Karpas-422 (cell line): ENCODE data around the gene TNFRSF9. TPM values are rescaled to one million over a fixed set of nuclear protein-coding genes. Genes with fewer than 3 reads are reported as not detected.
"Not testable (repeated sequence)": the region's sequence is repeated elsewhere in the genome, so short reads cannot be mapped to it uniquely, and the experiment has no call there.

Source experiments
- DNase-seq: peaks from one replicate; pipeline ENCODE4 v3.0.0-alpha.2; 2015
- H2AFZ ChIP-seq: fragments of 200-600 bp; sonication (generic); 2 replicates; pipeline ENCODE4 v1.6.1; 2014; ENCODE audit warnings: antibody characterized with exemption, low read length, mixed read lengths
- H3K27ac ChIP-seq: fragments of 200-600 bp; sonication (generic); 2 replicates; pipeline ENCODE4 v1.5.1; 2014; ENCODE audit warnings: mild to moderate bottlenecking, low read length, moderate library complexity
- H3K27me3 ChIP-seq: fragments of 200-600 bp; sonication (generic); 2 replicates; pipeline ENCODE4 v1.6.1; 2014; ENCODE audit warnings: low read length, mixed read lengths
- H3K36me3 ChIP-seq: fragments of 200-600 bp; sonication (generic); 2 replicates; pipeline ENCODE4 v1.6.1; 2014; ENCODE audit warnings: low read length, mixed read lengths; ENCODE audit not compliant: insufficient read depth
- H3K4me1 ChIP-seq: fragments of 200-600 bp; sonication (generic); 2 replicates; pipeline ENCODE4 v1.6.1; 2014; ENCODE audit warnings: mild to moderate bottlenecking, low read length, mixed read lengths
- H3K4me2 ChIP-seq: fragments of 200-600 bp; sonication (generic); 2 replicates; pipeline ENCODE4 v1.6.1; 2014; ENCODE audit warnings: low read length, low read depth, mild to moderate bottlenecking; ENCODE audit not compliant: poor library complexity, severe bottlenecking
- H3K4me3 ChIP-seq: fragments of 200-600 bp; sonication (generic); 2 replicates; pipeline ENCODE4 v1.5.1; 2014; ENCODE audit warnings: mild to moderate bottlenecking, antibody characterized with exemption, low read length, mixed read lengths
- H3K79me2 ChIP-seq: fragments of 200-600 bp; sonication (generic); 2 replicates; pipeline ENCODE4 v1.6.1; 2014; ENCODE audit warnings: mild to moderate bottlenecking, low read length, mixed read lengths
- H3K9ac ChIP-seq: fragments of 200-600 bp; sonication (generic); 2 replicates; pipeline ENCODE4 v1.6.0; 2014; ENCODE audit warnings: low read length
- H3K9me2 ChIP-seq: fragments of 200-600 bp; sonication (generic), shearing (Covaris generic); replicated peaks from 2 replicates; pipeline ENCODE4 v1.6.0; 2014; ENCODE audit warnings: mild to moderate bottlenecking, low read length, moderate library complexity; ENCODE audit not compliant: insufficient read depth
- H3K9me3 ChIP-seq: fragments of 300-700, 200-600 bp; sonication (generic); 2 replicates; pipeline ENCODE4 v1.6.1; 2014; ENCODE audit warnings: low read length, mixed read lengths
- H4K20me1 ChIP-seq: fragments of 200-600 bp; sonication (generic); 2 replicates; pipeline ENCODE4 v1.6.1; 2014; ENCODE audit warnings: mild to moderate bottlenecking, antibody characterized with exemption, low read length, low read depth; ENCODE audit not compliant: insufficient read depth
- total RNA-seq: library from RNA; depleted of rRNA; stranded (reverse); fragments of >200 nt; shearing (Covaris generic); gene quantifications from 2 replicates; pipeline ENCODE4 v1.2.3, GENCODE V29; 2014; ENCODE audit warnings: low replicate concordance

The TNFRSF9 gene
- total RNA-seq, 1 experiment from 2014 or later: not detected

GRCh38 chr1:7956218-7957032 is 15.8 kb upstream of the TNFRSF9 start:
- Histone ChIP-seq H3K27ac (no peak overlapping the region), H2AFZ (peak overlapping the region; percentile 38; the same call in 1 of the 2 replicates)

DNA sequence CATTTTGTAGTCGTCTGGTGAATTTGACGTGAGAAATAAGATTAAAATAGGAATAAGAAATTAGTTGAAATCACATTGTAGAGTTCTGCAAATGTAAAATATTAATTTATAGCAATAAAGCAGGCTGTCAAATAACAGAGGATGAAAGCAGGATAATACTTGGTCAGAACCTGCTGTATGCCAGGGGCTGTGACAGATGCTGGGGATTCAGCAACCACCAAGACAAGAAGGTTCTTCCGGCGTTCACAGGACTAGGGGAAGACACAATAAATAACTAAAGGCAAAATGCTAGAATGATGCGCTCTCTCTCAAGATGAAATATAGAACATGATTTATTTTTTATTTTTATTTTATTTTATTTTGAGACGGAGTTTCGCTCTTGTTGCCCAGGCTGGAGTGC is 14.0 kb upstream of the TNFRSF9 start:
- Histone ChIP-seq H4K20me1 (no peaks in the 10 kb centered on the region), H3K4me3 (peak overlapping the region; percentile 84), H3K9ac (peak overlapping the region; percentile 97), H3K9me2 (no peaks in the 10 kb centered on the region), H3K79me2 (0 out of 2 replicates have a peak, but pooled peaks cover 6% of the 10 kb centered on the region), H2AFZ (peak overlapping the region; percentile 95), H3K36me3 (no peaks in the 10 kb centered on the region), H3K27me3 (no peaks in the 10 kb centered on the region), H3K9me3 (no peaks in the 10 kb centered on the region), H3K4me1 (peaks cover 7% of the 10 kb centered on the region), H3K27ac (peak overlapping the region; percentile 46; the same call in 1 of the 2 replicates), H3K4me2 (peak overlapping the region; percentile 95)
- DNase-seq: peak; percentile 54

More at GRCh38 chr1:7956218-7957032, 15.8 kb upstream of the TNFRSF9 start:
- Histone ChIP-seq H3K36me3 (no peaks in the 10 kb centered on the region), H4K20me1 (no peaks in the 10 kb centered on the region), H3K4me1 (peaks cover 14% of the 10 kb centered on the region), H3K27me3 (no peaks in the 10 kb centered on the region), H3K9me3 (no peaks in the 10 kb centered on the region), H3K9ac (no peak overlapping the region), H3K79me2 (peaks cover 18% of the 10 kb centered on the region), H3K9me2 (no peaks in the 10 kb centered on the region), H3K4me3 (no peak overlapping the region), H3K4me2 (no peak overlapping the region)
- DNase-seq: no peak

GRCh38 chr1:7953850-7954609 is 13.4 kb upstream of the TNFRSF9 start:
- peak overlapping the region; percentile 97 for H3K9ac ChIP-seq
- H3K4me2 ChIP-seq: peak overlapping the region; percentile 95
- H3K9me2 ChIP-seq: no peaks in the 10 kb centered on the region
- peak; percentile 96 for DNase-seq
- H2AFZ ChIP-seq: peak overlapping the region; percentile 95
- no peaks in the 10 kb centered on the region for H4K20me1 ChIP-seq
- no peaks in the 10 kb centered on the region for H3K36me3 ChIP-seq
- H3K9me3 ChIP-seq: no peaks in the 10 kb centered on the region
- peak overlapping the region; percentile 50; the same call in 1 of the 2 replicates for H3K27ac ChIP-seq
- H3K4me1 ChIP-seq: peaks cover 7% of the 10 kb centered on the region
- H3K4me3 ChIP-seq: peak overlapping the region; percentile 84
- 0 out of 2 replicates have a peak, but pooled peaks cover 6% of the 10 kb centered on the region for H3K79me2 ChIP-seq
- H3K27me3 ChIP-seq: no peaks in the 10 kb centered on the region

- not testable (repeated sequence) for H3K27me3 ChIP-seq, H3K4me2 ChIP-seq, H3K9ac ChIP-seq, H3K9me3 ChIP-seq, H3K36me3 ChIP-seq, H2AFZ ChIP-seq, H3K27ac ChIP-seq, H3K4me3 ChIP-seq, H3K4me1 ChIP-seq, H3K79me2 ChIP-seq, H4K20me1 ChIP-seq, H3K9me2 ChIP-seq, DNase-seq
These were observed 12.2 kb upstream of the TNFRSF9 start for GRCh38 chr1:7952791-7953190.

- Histone ChIP-seq H2AFZ (no peak overlapping the region), H3K4me3 (no peak overlapping the region), H3K9me3 (no peaks in the 10 kb centered on the region), H4K20me1 (no peaks in the 10 kb centered on the region), H3K36me3 (no peaks in the 10 kb centered on the region), H3K79me2 (no peaks in the 10 kb centered on the region), H3K9ac (no peak overlapping the region), H3K27me3 (no peaks in the 10 kb centered on the region), H3K4me2 (no peak overlapping the region), H3K4me1 (peaks cover 4% of the 10 kb centered on the region; the same call in 1 of the 2 replicates), H3K9me2 (no peaks in the 10 kb centered on the region), H3K27ac (no peak overlapping the region)
- no peak for DNase-seq
These were observed 8.3 kb upstream of the TNFRSF9 start for GRCh38 chr1:7948960-7949359.

DNA sequence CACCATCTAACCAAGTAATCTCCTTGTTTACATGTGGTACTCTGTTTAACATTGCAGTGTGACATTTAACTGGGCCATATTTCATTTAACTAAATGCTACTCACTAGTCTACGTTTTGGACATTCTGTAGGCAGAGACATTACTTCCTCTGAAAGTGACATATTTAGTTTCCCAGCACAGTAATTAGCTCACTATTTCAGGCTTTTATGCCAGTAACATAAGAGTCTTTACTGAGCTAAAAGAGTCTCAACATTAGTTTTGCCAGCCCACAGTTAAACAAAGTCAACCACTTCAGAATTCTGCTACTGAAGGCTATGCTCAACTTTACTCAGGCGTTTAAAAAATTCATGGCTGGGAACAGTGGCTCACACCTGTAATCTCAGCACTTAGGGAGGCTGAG is 2.6 kb upstream of the TNFRSF9 start:
- Histone ChIP-seq H3K9ac (no peak overlapping the region), H3K4me1 (no peaks in the 10 kb centered on the region), H3K4me2 (no peak overlapping the region), H3K79me2 (no peaks in the 10 kb centered on the region), H3K27ac (no peak overlapping the region), H3K4me3 (no peak overlapping the region), H3K36me3 (no peaks in the 10 kb centered on the region), H2AFZ (peak overlapping the region; percentile 36; the same call in 1 of the 2 replicates), H4K20me1 (no peaks in the 10 kb centered on the region), H3K9me3 (no peaks in the 10 kb centered on the region), H3K9me2 (no peaks in the 10 kb centered on the region), H3K27me3 (no peaks in the 10 kb centered on the region)
- no peak for DNase-seq

DNA sequence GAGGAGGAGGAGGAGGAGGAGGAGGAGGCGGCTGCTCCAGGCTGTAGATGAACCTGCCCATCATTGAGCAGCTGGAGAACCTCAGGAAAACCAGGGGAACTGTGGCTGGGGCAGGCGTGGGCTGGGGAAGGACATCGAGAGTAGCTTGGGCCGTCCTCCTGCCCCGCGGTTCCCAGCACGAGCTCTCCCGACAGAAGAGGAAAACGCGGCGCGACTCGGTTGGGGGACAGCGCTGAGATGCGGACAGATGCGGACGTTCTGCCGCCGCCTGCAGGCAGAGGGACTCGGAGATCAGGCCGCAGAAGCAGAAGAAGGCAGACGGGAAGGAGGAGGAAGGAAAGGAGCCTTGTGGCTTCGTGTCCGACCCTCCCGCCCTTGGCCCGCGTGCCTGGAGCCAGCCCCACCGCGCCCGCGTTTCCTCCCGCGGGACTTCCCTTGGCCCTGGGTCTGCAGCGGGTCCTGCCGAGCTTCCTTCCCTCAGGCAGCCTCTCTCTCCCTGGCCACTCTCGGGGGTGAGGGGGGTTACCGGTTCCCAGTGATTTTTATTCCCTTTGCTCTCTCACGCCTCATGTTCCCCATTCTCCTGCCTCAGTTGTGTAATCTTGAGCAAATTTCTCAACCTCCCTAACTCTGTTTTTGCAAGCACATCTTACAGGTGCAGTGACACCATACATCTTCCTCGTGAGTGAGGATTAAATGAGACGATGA is 1.7 kb upstream of the TNFRSF9 start:
- H4K20me1 ChIP-seq: no peaks in the 10 kb centered on the region
- H3K79me2 ChIP-seq: no peaks in the 10 kb centered on the region
- no peak overlapping the region for H3K9ac ChIP-seq
- H3K9me3 ChIP-seq: no peaks in the 10 kb centered on the region
- H3K4me2 ChIP-seq: no peak overlapping the region
- H3K4me1 ChIP-seq: no peaks in the 10 kb centered on the region
- no peak for DNase-seq
- H3K4me3 ChIP-seq: no peak overlapping the region
- no peaks in the 10 kb centered on the region for H3K27me3 ChIP-seq
- no peaks in the 10 kb centered on the region for H3K9me2 ChIP-seq
- no peak overlapping the region for H3K27ac ChIP-seq
- no peak overlapping the region; the same call in 1 of the 2 replicates for H2AFZ ChIP-seq
- H3K36me3 ChIP-seq: no peaks in the 10 kb centered on the region

DNA sequence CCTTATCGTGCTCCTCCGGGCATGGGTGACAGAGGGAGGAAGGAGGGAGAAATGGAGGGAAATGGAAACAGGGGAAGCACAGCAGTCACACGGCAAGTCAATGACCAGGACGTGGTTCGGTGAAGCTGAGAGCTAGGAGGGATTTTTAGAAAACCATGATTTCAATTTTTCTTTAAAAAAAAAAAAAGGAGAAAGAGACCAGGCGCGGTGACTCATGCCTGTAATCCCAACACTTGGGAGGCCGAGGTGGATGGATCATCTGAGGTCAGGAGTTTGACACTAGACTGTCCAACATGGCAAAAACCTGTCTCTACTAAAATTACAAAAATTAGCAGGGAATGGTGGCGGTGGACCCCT is 776 bp upstream of the TNFRSF9 start:
- Histone ChIP-seq H3K27me3 (no peaks in the 10 kb centered on the region), H3K4me1 (no peaks in the 10 kb centered on the region), H3K4me2 (no peak overlapping the region), H3K27ac (no peak overlapping the region), H3K4me3 (no peak overlapping the region), H3K9me2 (no peaks in the 10 kb centered on the region), H3K9me3 (no peaks in the 10 kb centered on the region), H3K9ac (no peak overlapping the region), H2AFZ (no peak overlapping the region), H3K36me3 (no peaks in the 10 kb centered on the region), H4K20me1 (no peaks in the 10 kb centered on the region), H3K79me2 (no peaks in the 10 kb centered on the region)
- no peak for DNase-seq
